Peyer's patch (tissue), 4 donors: ENCODE data around the gene SF1. TPM values are rescaled to one million over a fixed set of nuclear protein-coding genes. Genes with fewer than 3 reads are reported as not detected.
A peak's percentile ranks its signal among the peaks of the same experiment; 100 is the strongest.

ENCODE experiments used
- DNase-seq, 3 donors: peaks; one replicate each; pipeline ENCODE4 v3.0.0-alpha.2; 2017 to 2019
- H3K27ac ChIP-seq, 4 donors: fragments of 200-600 bp; sonication (generic); one replicate each; pipeline ENCODE4 v1.5.1; 2016 to 2019
- H3K27me3 ChIP-seq, 2 donors: fragments of 200-600 bp; sonication (generic); one replicate each; pipeline ENCODE4 v1.5.1; 2019
- H3K36me3 ChIP-seq, 3 donors: fragments of 200-600 bp; sonication (generic); one replicate each; pipeline ENCODE4 v1.5.1; 2016 to 2019
- H3K4me1 ChIP-seq, 4 donors: fragments of 200-600 bp; sonication (generic); one replicate each; pipeline ENCODE4 v1.5.1; 2016 to 2019
- H3K4me3 ChIP-seq, 4 donors: fragments of 200-600 bp; sonication (generic); 1 replicate in 3 of 4; 2 replicates in 1 of 4; pipeline ENCODE4 v1.5.1; 2016 to 2019; ENCODE audit warnings: mild to moderate bottlenecking in 1 of 4
- H3K9me3 ChIP-seq, 4 donors: fragments of 200-600 bp; sonication (generic); one replicate each; pipeline ENCODE4 v1.5.1; 2016 to 2019; ENCODE audit warnings: mild to moderate bottlenecking in 1 of 4
- POLR2A ChIP-seq, 2 donors: fragments of 450-650 bp; IDR thresholded peaks; one replicate each; pipeline ENCODE4 v1.5.1; 2017; ENCODE audit warnings: antibody characterized with exemption in 2 of 2, mild to moderate bottlenecking in 2 of 2, moderate library complexity in 2 of 2
- total RNA-seq, 4 donors: library from RNA; depleted of rRNA; stranded (reverse); fragments of >200 nt; gene quantifications; one replicate each; pipeline ENCODE4 v1.1.0, GENCODE V29; 2016
- TF ChIP-seq, protein P1 (sequence below), 6 experiments: fragments of 450-650 bp in 4 of 6; fragments of 200-600 bp in 2 of 6; sonication (generic) in 1 of 6; IDR thresholded peaks; one replicate each; pipeline ENCODE4 v1.5.1; 2017 to 2019; ENCODE audit warnings: antibody characterized with exemption in 6 of 6, mild to moderate bottlenecking in 3 of 6, moderate library complexity in 1 of 6

SF1 gene
- total RNA-seq, 4 donors from 2014 or later: 247 to 621 (median 392) TPM

GRCh38 chr11:64744544-64745188, 33.7 kb downstream of the SF1 start:
- no peak for DNase-seq
- Histone ChIP-seq H3K36me3 (no peaks in the 10 kb centered on the region), H3K9me3 (no peaks in the 10 kb centered on the region), H3K27me3 (peaks cover 0 to 4% of the 10 kb centered on the region in 2 donors), H3K4me3 (peak overlapping the region; percentile 59 to 78 (median 62)), H3K27ac (peak overlapping the region; percentile 83 to 98 (median 88)), H3K4me1 (peaks cover 0 to 44% (median 5%) of the 10 kb centered on the region in 4 donors)
- TF ChIP-seq POLR2A (IDR thresholded peaks at IDR 0.05): no peak
- TF ChIP-seq, protein P1, sequence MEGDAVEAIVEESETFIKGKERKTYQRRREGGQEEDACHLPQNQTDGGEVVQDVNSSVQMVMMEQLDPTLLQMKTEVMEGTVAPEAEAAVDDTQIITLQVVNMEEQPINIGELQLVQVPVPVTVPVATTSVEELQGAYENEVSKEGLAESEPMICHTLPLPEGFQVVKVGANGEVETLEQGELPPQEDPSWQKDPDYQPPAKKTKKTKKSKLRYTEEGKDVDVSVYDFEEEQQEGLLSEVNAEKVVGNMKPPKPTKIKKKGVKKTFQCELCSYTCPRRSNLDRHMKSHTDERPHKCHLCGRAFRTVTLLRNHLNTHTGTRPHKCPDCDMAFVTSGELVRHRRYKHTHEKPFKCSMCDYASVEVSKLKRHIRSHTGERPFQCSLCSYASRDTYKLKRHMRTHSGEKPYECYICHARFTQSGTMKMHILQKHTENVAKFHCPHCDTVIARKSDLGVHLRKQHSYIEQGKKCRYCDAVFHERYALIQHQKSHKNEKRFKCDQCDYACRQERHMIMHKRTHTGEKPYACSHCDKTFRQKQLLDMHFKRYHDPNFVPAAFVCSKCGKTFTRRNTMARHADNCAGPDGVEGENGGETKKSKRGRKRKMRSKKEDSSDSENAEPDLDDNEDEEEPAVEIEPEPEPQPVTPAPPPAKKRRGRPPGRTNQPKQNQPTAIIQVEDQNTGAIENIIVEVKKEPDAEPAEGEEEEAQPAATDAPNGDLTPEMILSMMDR (IDR thresholded peaks at IDR 0.05): no peak

DNA sequence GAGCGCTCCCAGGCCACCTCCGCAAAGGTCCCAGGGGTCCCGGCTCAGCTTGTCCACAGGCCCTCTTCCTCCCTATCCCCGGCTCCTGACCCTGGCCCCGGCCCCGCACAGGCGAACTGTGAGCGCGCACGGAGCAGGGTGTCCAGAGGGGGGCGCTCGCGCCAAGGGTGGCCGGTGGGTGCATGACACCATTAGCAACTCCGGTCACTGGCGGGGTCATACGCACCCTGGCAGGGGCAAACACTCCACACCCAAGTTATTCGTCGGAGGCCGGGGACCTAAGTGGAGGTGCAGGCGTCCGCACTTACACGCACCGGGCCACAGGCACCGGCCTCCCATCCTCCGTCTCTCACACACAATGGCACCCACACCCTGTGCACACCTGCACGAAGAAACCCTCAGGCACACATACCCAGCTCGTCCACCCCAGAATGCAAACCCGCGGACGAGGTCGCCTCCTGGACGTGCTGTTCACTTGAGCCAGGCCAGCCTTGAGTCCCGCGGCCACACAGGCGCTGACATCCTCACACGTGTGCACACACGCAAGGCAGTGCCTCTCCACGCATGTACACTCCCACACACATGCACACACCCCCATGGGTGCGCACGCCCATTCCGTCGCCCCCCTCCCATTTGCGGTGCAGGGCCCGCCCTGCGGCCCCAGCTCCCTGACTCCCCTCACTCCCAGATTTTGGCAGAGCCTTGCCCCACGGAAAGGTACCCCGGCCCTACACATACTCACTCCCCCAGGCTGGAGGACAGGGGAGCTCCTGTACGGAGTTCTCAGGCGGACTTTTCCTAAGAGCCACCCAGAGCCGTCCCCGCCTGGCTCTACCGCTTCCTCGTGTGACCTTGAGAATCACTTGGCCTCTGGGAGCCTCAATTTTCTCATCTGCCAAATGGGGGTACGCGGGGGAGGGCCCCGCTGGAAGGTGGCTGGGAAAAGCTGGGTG, 34.5 kb downstream of the SF1 start, which contains the start of gene RASGRP2:
Gene RASGRP2 (minus strand): TSS at position 552 of the 953 bp plus-strand sequence. CDS start 1,276 bp downstream, outside the sequence.
- DNase-seq: peak; percentile 80 to 95 (median 94)
- H3K4me1 ChIP-seq: peaks cover 0 to 44% (median 5%) of the 10 kb centered on the region in 4 donors
- peaks cover 0 to 4% of the 10 kb centered on the region in 2 donors for H3K27me3 ChIP-seq
- TF ChIP-seq, protein P1 (IDR thresholded peaks at IDR 0.05): peak; percentile 53 to 95 (median 68)
- no peak for TF ChIP-seq POLR2A (IDR thresholded peaks at IDR 0.05)
- H3K36me3 ChIP-seq: no peaks in the 10 kb centered on the region
- peak within 1 kb of the TSS; percentile 59 to 78 (median 62) for H3K4me3 ChIP-seq
- no peaks in the 10 kb centered on the region for H3K9me3 ChIP-seq
- peak within 1 kb of the TSS; percentile 83 to 98 (median 88) for H3K27ac ChIP-seq

GRCh38 chr11:64742889-64743590, 35.3 kb downstream of the SF1 start:
- Histone ChIP-seq H3K9me3 (no peaks in the 10 kb centered on the region), H3K4me3 (peak overlapping the region; percentile 59 to 78 (median 62)), H3K36me3 (no peaks in the 10 kb centered on the region), H3K27ac (peak overlapping the region; percentile 83 to 98 (median 88)), H3K4me1 (peaks cover 0 to 44% (median 5%) of the 10 kb centered on the region in 4 donors), H3K27me3 (peaks cover 0 to 4% of the 10 kb centered on the region in 2 donors)
- TF ChIP-seq, protein P1 (IDR thresholded peaks at IDR 0.05): peak; percentile 74 to 93 (median 80)
- TF ChIP-seq POLR2A (IDR thresholded peaks at IDR 0.05): no peak
- peak; percentile 72 to 89 (median 86) for DNase-seq

DNA sequence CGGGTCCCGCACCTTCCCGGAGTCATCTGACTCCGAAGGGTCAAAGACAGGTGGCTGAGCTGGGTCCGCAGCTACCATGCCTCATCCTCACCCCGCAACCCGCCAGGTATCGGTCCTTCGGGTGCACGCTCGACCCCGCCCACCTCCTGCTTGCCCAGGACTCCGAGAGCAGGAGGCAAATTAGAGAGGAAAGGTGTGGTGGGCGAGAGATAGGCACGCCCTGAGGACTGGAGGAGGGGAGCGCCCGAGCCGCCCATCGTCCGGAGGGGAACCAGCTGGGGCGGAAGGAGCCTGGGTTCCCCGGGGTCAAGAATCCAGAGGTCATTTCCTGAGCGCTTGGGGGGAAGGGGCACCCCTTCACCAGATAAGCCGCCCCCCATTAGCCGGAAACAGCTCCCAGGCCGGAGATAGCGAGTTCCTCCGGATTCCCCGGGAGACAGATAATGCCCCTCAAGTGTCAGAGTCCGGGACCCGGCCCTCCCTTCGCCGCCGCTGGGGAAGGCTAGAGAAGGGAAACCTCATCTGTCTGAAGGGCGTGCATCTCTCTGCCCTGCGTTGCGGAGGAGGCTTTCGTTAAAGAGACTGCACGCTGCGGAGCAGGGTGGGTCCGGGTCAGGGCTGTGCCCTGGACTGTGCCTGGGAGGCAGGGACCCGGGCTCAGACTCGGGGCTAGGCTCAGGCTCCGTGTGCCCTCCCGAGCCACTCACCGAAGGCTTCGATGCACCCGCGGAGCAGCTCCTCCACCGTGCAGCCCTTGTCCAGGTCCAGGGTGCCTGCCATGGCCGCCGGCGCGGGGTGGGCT, 36.1 kb downstream of the SF1 start:
- peak overlapping the region; percentile 83 to 98 (median 88) for H3K27ac ChIP-seq
- no peak for TF ChIP-seq POLR2A (IDR thresholded peaks at IDR 0.05)
- TF ChIP-seq, protein P1 (IDR thresholded peaks at IDR 0.05): no peak
- peaks cover 0 to 44% (median 5%) of the 10 kb centered on the region in 4 donors for H3K4me1 ChIP-seq
- peaks cover 0 to 4% of the 10 kb centered on the region in 2 donors for H3K27me3 ChIP-seq
- DNase-seq: peak in 1 of 3 donors; percentile 67
- H3K36me3 ChIP-seq: no peaks in the 10 kb centered on the region
- H3K4me3 ChIP-seq: peak overlapping the region; percentile 59 to 78 (median 62)
- H3K9me3 ChIP-seq: no peaks in the 10 kb centered on the region
